Neuronal stem cell (in vitro differentiated cells): ENCODE data around the gene OR5I1.
"Not testable (repeated sequence)": the region's sequence is repeated elsewhere in the genome, so short reads cannot be mapped to it uniquely, and the experiment has no call there.

ENCODE experiments used
- DNase-seq: peaks from one replicate; pipeline ENCODE4 v3.0.0-alpha.2; 2013; ENCODE audit warnings: low spot score
- H2AFZ ChIP-seq: one replicate; pipeline ENCODE4 v1.6.1; 2013; ENCODE audit warnings: mild to moderate bottlenecking, low read length, inconsistent platforms
- H2AK5ac ChIP-seq: 2 replicates; pipeline ENCODE4 v1.6.1; 2013; ENCODE audit warnings: low read depth, mild to moderate bottlenecking, inconsistent platforms, low read length, moderate library complexity, mixed read lengths
- H2BK120ac ChIP-seq: 2 replicates; pipeline ENCODE4 v1.6.1; 2013; ENCODE audit warnings: low read depth, mild to moderate bottlenecking, inconsistent platforms, low read length, moderate library complexity, mixed read lengths
- H2BK12ac ChIP-seq: one replicate; pipeline ENCODE4 v1.6.1; 2013; ENCODE audit warnings: low read length, inconsistent platforms
- H2BK15ac ChIP-seq: 2 replicates; pipeline ENCODE4 v1.6.1; 2013; ENCODE audit warnings: mild to moderate bottlenecking, low read length, inconsistent platforms, mixed read lengths
- H2BK5ac ChIP-seq: one replicate; pipeline ENCODE4 v1.6.1; 2013; ENCODE audit warnings: inconsistent platforms, mild to moderate bottlenecking, low read length, moderate library complexity
- H3K14ac ChIP-seq: one replicate; pipeline ENCODE4 v1.6.1; 2013; ENCODE audit warnings: low read length, inconsistent platforms
- H3K18ac ChIP-seq: 2 replicates; pipeline ENCODE4 v1.6.1; 2013; ENCODE audit warnings: low read length, inconsistent platforms
- H3K23ac ChIP-seq: 2 replicates; pipeline ENCODE4 v1.6.1; 2013; ENCODE audit warnings: low read depth, mild to moderate bottlenecking, mixed read lengths, low read length, inconsistent platforms; ENCODE audit not compliant: poor library complexity
- H3K27ac ChIP-seq: replicated peaks from 3 replicates; pipeline ENCODE4 v1.5.1; 2013; ENCODE audit warnings: low read length, inconsistent platforms
- H3K27me3 ChIP-seq, 3 experiments: 2 replicates each; pipeline ENCODE4 v1.6.1; 2013; ENCODE audit warnings: low read length in 3 of 3, mild to moderate bottlenecking in 2 of 3, inconsistent platforms in 1 of 3, low read depth in 1 of 3, mixed read lengths in 1 of 3, moderate library complexity in 1 of 3; ENCODE audit not compliant: control insufficient read depth in 3 of 3, insufficient read depth in 3 of 3
- H3K36me3 ChIP-seq, 2 donors: replicated peaks in 1 of 2; 2 replicates each; pipeline ENCODE4 v1.6.1; 2013; ENCODE audit warnings: low read length in 2 of 2; ENCODE audit not compliant: control insufficient read depth in 2 of 2, insufficient read depth in 2 of 2
- H3K4ac ChIP-seq: 2 replicates; pipeline ENCODE4 v1.6.1; 2013; ENCODE audit warnings: inconsistent platforms, mild to moderate bottlenecking, low read length, moderate library complexity
- H3K4me1 ChIP-seq, 2 donors: 1 replicate in 1 of 2; 2 replicates in 1 of 2; pipeline ENCODE4 v1.6.1; 2013; ENCODE audit warnings: low read length in 2 of 2, low read depth in 1 of 2; ENCODE audit not compliant: control insufficient read depth in 2 of 2, insufficient read depth in 1 of 2
- H3K4me2 ChIP-seq: one replicate; pipeline ENCODE4 v1.6.1; 2013; ENCODE audit warnings: mild to moderate bottlenecking, low read length, inconsistent platforms; ENCODE audit not compliant: insufficient read depth, poor library complexity, severe bottlenecking
- H3K4me3 ChIP-seq, 2 donors: 2 replicates each; pipeline ENCODE4 v1.5.1; 2013; ENCODE audit warnings: low read length in 2 of 2, mild to moderate bottlenecking in 2 of 2, inconsistent platforms in 1 of 2, moderate library complexity in 1 of 2
- H3K79me1 ChIP-seq: one replicate; pipeline ENCODE4 v1.6.1; 2013; ENCODE audit warnings: low read depth, mild to moderate bottlenecking, inconsistent platforms, low read length, moderate library complexity
- H3K9ac ChIP-seq: one replicate; pipeline ENCODE4 v1.6.1; 2013; ENCODE audit warnings: mild to moderate bottlenecking, low read depth, low read length, inconsistent platforms; ENCODE audit not compliant: poor library complexity
- H3K9me3 ChIP-seq, 2 donors: replicated peaks in 1 of 2; 2 replicates each; pipeline versions ENCODE3 to v1.6.1; 2013; ENCODE audit warnings: low read length in 2 of 2, mild to moderate bottlenecking in 2 of 2, inconsistent platforms in 1 of 2, low read depth in 1 of 2, mixed read lengths in 1 of 2, moderate library complexity in 1 of 2; ENCODE audit not compliant: control insufficient read depth in 2 of 2, insufficient read depth in 1 of 2
- H4K8ac ChIP-seq: one replicate; pipeline ENCODE4 v1.6.1; 2013; ENCODE audit warnings: low read depth, mild to moderate bottlenecking, inconsistent platforms, low read length, moderate library complexity
- H4K91ac ChIP-seq: one replicate; pipeline ENCODE4 v1.6.1; 2013; ENCODE audit warnings: low read length, low read depth, mild to moderate bottlenecking, inconsistent platforms; ENCODE audit not compliant: poor library complexity
- WGBS, 2 donors: extraction: QIAGEN DNeasy Blood & Tissue Kit; methylation state at CpG; one replicate each; pipeline ENCODE4 v1.1.7; 2013; ENCODE audit warnings: missing lambda C conversion rate in 2 of 2, mixed read lengths in 1 of 2; ENCODE audit not compliant: insufficient read length in 2 of 2, insufficient replicate concordance in 1 of 2; ENCODE audit errors: extremely low coverage in 2 of 2; 5-methylcytosine and 5-hydroxymethylcytosine counted together

The OR5I1 gene

GRCh38 chr11:55885481-55885880 is 50.7 kb downstream of the OR5I1 start:
- H3K9ac ChIP-seq, H3K23ac ChIP-seq, H3K4ac ChIP-seq, H2BK12ac ChIP-seq, H2BK120ac ChIP-seq, H3K18ac ChIP-seq, H3K9me3 ChIP-seq, H2AFZ ChIP-seq, DNase-seq, H3K36me3 ChIP-seq, H2BK5ac ChIP-seq, H3K4me2 ChIP-seq, H3K27ac ChIP-seq, H2BK15ac ChIP-seq, H3K27me3 ChIP-seq, H3K79me1 ChIP-seq, H4K8ac ChIP-seq, H4K91ac ChIP-seq, H3K4me1 ChIP-seq, H3K14ac ChIP-seq, H2AK5ac ChIP-seq, H3K4me3 ChIP-seq: not testable (repeated sequence)
- WGBS, 2 donors = no CpG with 5 or more reads among the region's 9 CpGs
